Testis (tissue), 3 donors: ENCODE data around the gene SEC61A2. TPM values are rescaled to one million over a fixed set of nuclear protein-coding genes. Genes with fewer than 3 reads are reported as not detected.
"Not testable (repeated sequence)": the region's sequence is repeated elsewhere in the genome, so short reads cannot be mapped to it uniquely, and the experiment has no call there.

Source experiments
- DNase-seq: peaks from one replicate; pipeline ENCODE4 v3.0.0-alpha.2; 2019
- H3K27ac ChIP-seq, 2 donors: fragments of 200-600 bp; sonication (generic); one replicate each; pipeline ENCODE4 v1.5.1; 2019
- H3K27me3 ChIP-seq: fragments of 200-600 bp; sonication (generic); one replicate; pipeline ENCODE4 v1.5.1; 2019
- H3K36me3 ChIP-seq: fragments of 200-600 bp; sonication (generic); one replicate; pipeline ENCODE4 v1.5.1; 2017; ENCODE audit warnings: low read depth; ENCODE audit errors: missing control alignments
- H3K4me1 ChIP-seq: fragments of 200-600 bp; sonication (generic); one replicate; pipeline ENCODE4 v1.5.1; 2019
- H3K4me3 ChIP-seq, 2 donors: fragments of 200-600 bp; sonication (generic); one replicate each; pipeline ENCODE4 v1.5.1; 2017 to 2019
- H3K9me3 ChIP-seq: fragments of 200-600 bp; sonication (generic); one replicate; pipeline ENCODE4 v1.5.1; 2017
- CTCF ChIP-seq, 3 experiments: fragments of 450-650 bp in 2 of 3; fragments of 200-600 bp in 1 of 3; sonication (generic) in 1 of 3; IDR thresholded peaks; one replicate each; pipeline ENCODE4 v1.5.1; 2016 to 2019; ENCODE audit warnings: antibody characterized with exemption in 3 of 3, mild to moderate bottlenecking in 2 of 3, moderate library complexity in 1 of 3
- POLR2A ChIP-seq: fragments of 450-650 bp; IDR thresholded peaks from one replicate; pipeline ENCODE4 v1.6.1; 2017; ENCODE audit warnings: antibody characterized with exemption, mild to moderate bottlenecking, moderate library complexity
- WGBS, 2 donors: methylation state at CpG; one replicate each; pipeline ENCODE4 v1.1.5; 2018; 5-methylcytosine and 5-hydroxymethylcytosine counted together
- intact Hi-C: fragments of 100-400 bp; cut with DNase I; formaldehyde crosslinking; loops from one replicate; pipeline ENCODE4 v1.15.1; 2023; ENCODE audit warnings: low total_unique reads
- polyA plus RNA-seq: library from polyadenylated mRNA; stranded (reverse); fragments of 350-450 nt; fragmentation: Illumina TruSeq; extraction: RNeasy Lipid Tissue Mini Kit (QIAGEN cat#74804); gene quantifications from one replicate; pipeline ENCODE4 v1.2.3, GENCODE V29; 2014; ENCODE audit warnings: low read depth, low replicate concordance; ENCODE audit not compliant: insufficient read depth
- total RNA-seq, 2 donors: library from RNA; depleted of rRNA; stranded (reverse); fragments of >200 nt; gene quantifications; one replicate each; pipeline ENCODE4 v1.2.3, GENCODE V29; 2016

SEC61A2 gene
- total and polyA plus RNA-seq, 3 donors from 2014 or later, result 28.6 to 57.5 (median 46.4) TPM

DNA sequence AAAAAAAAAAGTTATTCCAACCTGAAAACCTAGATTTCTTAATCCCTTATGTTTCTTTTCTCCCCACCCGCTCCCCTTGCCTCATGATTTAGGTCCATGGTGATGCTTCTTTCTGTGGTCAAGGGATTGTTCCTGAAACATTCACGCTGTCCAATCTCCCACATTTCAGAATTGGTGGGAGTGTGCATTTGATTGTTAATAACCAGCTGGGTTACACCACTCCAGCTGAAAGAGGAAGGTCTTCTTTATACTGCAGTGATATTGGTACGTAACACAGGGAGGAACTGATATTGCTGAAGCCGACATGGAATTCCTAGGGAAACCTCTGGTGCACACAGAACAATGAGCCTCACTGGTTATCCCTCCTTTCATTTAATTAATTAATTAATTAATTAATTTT is 38.1 kb upstream of the SEC61A2 start:
- Histone ChIP-seq H3K36me3 (no peaks in the 10 kb centered on the region), H3K9me3 (no peaks in the 10 kb centered on the region), H3K27me3 (no peaks in the 10 kb centered on the region), H3K27ac (no peak overlapping the region), H3K4me3 (no peak overlapping the region), H3K4me1 (no peaks in the 10 kb centered on the region)
- no peak for DNase-seq
- WGBS, 2 donors, result 91 to 97% methylated on average over 4 of the region's 4 CpGs
- intact Hi-C loops, result no loop called here
- TF ChIP-seq CTCF (IDR thresholded peaks at IDR 0.05) (no peak), POLR2A (no peak)

DNA sequence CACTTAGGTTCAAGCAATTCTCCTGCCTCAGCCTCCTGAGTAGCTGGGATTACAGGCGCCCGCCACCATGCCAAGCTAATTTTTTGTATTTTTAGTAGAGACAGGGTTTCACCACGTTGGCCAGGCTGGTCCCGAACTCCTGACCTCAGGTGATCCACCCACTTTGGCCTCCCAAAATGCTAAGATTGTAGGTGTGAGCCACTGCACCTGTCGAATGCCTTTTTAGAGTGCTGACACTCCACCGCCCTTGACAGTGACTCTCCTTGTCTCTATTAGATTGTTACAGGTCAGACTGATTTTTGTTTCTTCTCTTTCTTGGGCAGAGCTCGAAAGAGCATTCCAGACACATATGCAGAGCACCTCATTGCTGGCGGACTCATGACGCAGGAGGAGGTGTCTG is 32.1 kb upstream of the SEC61A2 start:
- H3K27me3 ChIP-seq, DNase-seq, H3K9me3 ChIP-seq, H3K4me3 ChIP-seq, H3K27ac ChIP-seq, H3K4me1 ChIP-seq, H3K36me3 ChIP-seq, intact Hi-C loops: not testable (repeated sequence)
- WGBS, 2 donors, result 91 to 93% methylated on average over 9 of the region's 9 CpGs

DNA sequence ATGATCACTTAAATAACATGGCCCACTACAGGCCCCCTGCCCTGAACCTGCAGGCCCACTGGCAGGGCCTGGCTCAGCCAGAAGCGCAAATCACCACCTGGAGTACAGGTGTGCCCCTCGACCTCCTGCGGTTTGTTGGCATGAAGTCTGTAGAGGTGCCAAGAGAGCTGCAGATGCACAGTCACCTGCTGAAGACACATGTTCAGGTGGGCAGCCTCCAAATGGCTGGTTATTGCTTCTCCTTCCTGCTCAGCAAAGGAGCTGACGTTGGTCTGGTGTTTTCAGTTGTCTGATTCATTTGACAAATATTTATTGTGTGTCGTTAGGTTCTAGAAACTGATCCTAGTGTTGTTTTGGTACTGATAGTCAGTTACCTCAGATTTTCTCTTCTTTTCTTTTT is 31.7 kb upstream of the SEC61A2 start:
- no peaks in the 10 kb centered on the region for H3K4me1 ChIP-seq
- no peak overlapping the region for H3K4me3 ChIP-seq
- H3K9me3 ChIP-seq, result no peaks in the 10 kb centered on the region
- H3K36me3 ChIP-seq, result no peaks in the 10 kb centered on the region
- DNase-seq, result no peak
- H3K27ac ChIP-seq, result no peak overlapping the region
- no peaks in the 10 kb centered on the region for H3K27me3 ChIP-seq
- intact Hi-C loops, result no loop called here
- TF ChIP-seq CTCF (IDR thresholded peaks at IDR 0.05), result no peak
- no peak for TF ChIP-seq POLR2A
- 89 to 91% methylated on average over 4 to 5 of the region's 5 CpGs for WGBS, 2 donors

GRCh38 chr10:12098966-12099365 is 30.5 kb upstream of the SEC61A2 start:
- H3K4me3 ChIP-seq, result no peak overlapping the region
- H3K36me3 ChIP-seq, result no peaks in the 10 kb centered on the region
- no peak overlapping the region for H3K27ac ChIP-seq
- H3K9me3 ChIP-seq, result no peaks in the 10 kb centered on the region
- 88 to 91% methylated on average over 4 of the region's 4 CpGs for WGBS, 2 donors
- no peaks in the 10 kb centered on the region for H3K4me1 ChIP-seq
- TF ChIP-seq CTCF (IDR thresholded peaks at IDR 0.05) (no peak), POLR2A (no peak)
- intact Hi-C loops, result no loop called here
- DNase-seq, result no peak
- H3K27me3 ChIP-seq, result no peaks in the 10 kb centered on the region

DNA sequence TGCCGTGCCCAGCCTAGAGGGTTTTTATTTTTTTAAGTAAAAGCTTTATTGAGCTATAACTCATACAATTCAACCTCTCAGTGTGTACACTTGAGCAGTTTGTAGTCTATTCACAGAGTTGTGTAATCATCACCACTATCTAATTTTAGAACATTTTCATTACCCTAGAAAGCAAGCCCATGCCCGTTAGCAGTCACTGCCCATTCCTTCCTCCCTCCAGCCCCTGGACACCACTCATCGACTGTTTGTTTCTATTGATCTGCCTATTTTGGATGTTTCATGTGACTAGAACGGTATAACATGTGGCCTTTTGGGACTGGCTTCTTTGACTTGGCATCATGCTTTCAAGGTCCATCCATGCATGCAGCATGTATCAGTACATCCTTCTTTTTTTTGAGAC is 25.7 kb upstream of the SEC61A2 start:
- H3K4me1 ChIP-seq, result no peaks in the 10 kb centered on the region
- no peak overlapping the region for H3K27ac ChIP-seq
- no peaks in the 10 kb centered on the region for H3K9me3 ChIP-seq
- TF ChIP-seq CTCF (IDR thresholded peaks at IDR 0.05) (no peak), POLR2A (no peak)
- DNase-seq, result no peak
- 82 to 89% methylated on average over 4 of the region's 4 CpGs for WGBS, 2 donors
- intact Hi-C loops, result no loop called here
- H3K4me3 ChIP-seq, result no peak overlapping the region
- H3K36me3 ChIP-seq, result no peaks in the 10 kb centered on the region
- no peaks in the 10 kb centered on the region for H3K27me3 ChIP-seq
